GM12891 (cell line): ENCODE measurements around the gene PJA2.

Experiments
- POLR2A ChIP-seq: IDR thresholded peaks from 2 replicates; pipeline ENCODE4 v1.6.1; 2011; ENCODE audit warnings: low read depth, low read length, control low read depth
- POLR2AphosphoS5 ChIP-seq: IDR thresholded peaks from 2 replicates; pipeline ENCODE4 v1.6.1; 2011; ENCODE audit warnings: low read depth, low read length, control low read depth
- TAF1 ChIP-seq: IDR thresholded peaks from 2 replicates; pipeline ENCODE4 v1.6.1; 2011; ENCODE audit warnings: low read depth, low read length, control low read depth

DNA sequence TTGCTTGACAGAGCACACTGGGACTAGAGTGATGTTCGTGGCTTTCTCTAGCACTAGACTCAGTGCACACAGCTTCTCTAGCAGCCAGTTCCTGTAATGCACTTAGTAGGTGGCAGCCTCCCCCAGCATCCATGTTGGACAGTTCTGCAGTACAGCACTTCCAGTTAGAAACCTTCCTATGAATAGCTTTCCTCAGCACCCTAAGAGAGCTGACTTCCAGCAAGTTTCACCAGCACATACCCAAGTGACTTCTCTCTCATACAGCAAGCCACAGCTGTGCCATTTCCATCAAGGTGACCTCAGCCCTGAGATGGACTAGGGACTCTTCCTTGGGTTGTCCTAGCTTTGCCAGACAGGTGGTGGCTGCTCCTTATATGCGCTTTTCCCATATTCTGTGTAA lies 60.4 kb downstream of the PJA2 start:
- TF ChIP-seq POLR2A (no peak), POLR2AphosphoS5 (no peak), TAF1 (no peak)
